Endometrial microvascular endothelial cells (primary cell): ENCODE results near the gene FOLR2. TPM values are rescaled to one million over a fixed set of nuclear protein-coding genes. Genes with fewer than 3 reads are reported as not detected.
"Not testable (repeated sequence)": the region's sequence is repeated elsewhere in the genome, so short reads cannot be mapped to it uniquely, and the experiment has no call there.

Source experiments
- in situ Hi-C: cut with HindIII; loops from 2 replicates; pipeline ENCODE4 v1.10.0; 2017; ENCODE audit warnings: low sequenced_read_pairs, low pct_unique_long_range_greater_than_20kb; ENCODE audit errors: inconsistent ontology term
- total RNA-seq: library from RNA; depleted of rRNA; stranded (reverse); fragments of >200 nt; gene quantifications from one replicate; pipeline ENCODE4 v1.2.3, GENCODE V29; 2015; ENCODE audit errors: inconsistent ontology term

Gene FOLR2
- total RNA-seq: not detected

- in situ Hi-C loops: no loop called here
These were observed at the start of gene FOLR2 for GRCh38 chr11:72216638-72217037. Gene FOLR2, plus strand, starts transcription at chr11:72216794. Its CDS starts 1,791 bp downstream, at chr11:72218585.

GRCh38 chr11:72169046-72169555 lies 47.5 kb upstream of the FOLR2 start:
- in situ Hi-C loops: not testable (repeated sequence)

GRCh38 chr11:72169754-72170153 lies 46.8 kb upstream of the FOLR2 start:
- in situ Hi-C loops: not testable (repeated sequence)

GRCh38 chr11:72172043-72172442 lies 44.6 kb upstream of the FOLR2 start:
- in situ Hi-C loops: not testable (repeated sequence)

GRCh38 chr11:72173291-72173690 lies 43.3 kb upstream of the FOLR2 start:
- in situ Hi-C loops: no loop called here

GRCh38 chr11:72174302-72175070 lies 42.1 kb upstream of the FOLR2 start:
- in situ Hi-C loops: no loop called here

GRCh38 chr11:72177656-72178055 lies 38.9 kb upstream of the FOLR2 start:
- in situ Hi-C loops: no loop called here

GRCh38 chr11:72179049-72179803 lies 37.4 kb upstream of the FOLR2 start:
- in situ Hi-C loops: no loop called here

GRCh38 chr11:72179804-72180396 lies 36.7 kb upstream of the FOLR2 start:
- in situ Hi-C loops: no loop called here

GRCh38 chr11:72180892-72181552 lies 35.6 kb upstream of the FOLR2 start:
- in situ Hi-C loops: not testable (repeated sequence)

- in situ Hi-C loops: not testable (repeated sequence)
These were observed 35.0 kb upstream of the FOLR2 start for GRCh38 chr11:72181553-72181958.

GRCh38 chr11:72188267-72188666 lies 28.3 kb upstream of the FOLR2 start:
- in situ Hi-C loops: no loop called here

GRCh38 chr11:72189455-72190250 lies 26.9 kb upstream of the FOLR2 start:
- in situ Hi-C loops: no loop called here

- in situ Hi-C loops: no loop called here
These were observed 25.9 kb upstream of the FOLR2 start for GRCh38 chr11:72190631-72191071.

GRCh38 chr11:72191961-72192381 lies 24.6 kb upstream of the FOLR2 start, which contains the start of gene FOLR1:
Gene FOLR1, plus strand, starts transcription at chr11:72192140. Its CDS starts 34 bp downstream, at chr11:72192174.
- in situ Hi-C loops: no loop called here

GRCh38 chr11:72195518-72196270 lies 20.9 kb upstream of the FOLR2 start:
- in situ Hi-C loops: no loop called here

- in situ Hi-C loops: not testable (repeated sequence)
These were observed 15.1 kb upstream of the FOLR2 start for GRCh38 chr11:72201445-72201844.
